H1 (cell line): ENCODE results near the gene MCCD1. TPM values are rescaled to one million over a fixed set of nuclear protein-coding genes. Genes with fewer than 3 reads are reported as not detected.

Experiments
- CTCF ChIA-PET: fragments of 300-600 bp; sonication (Branson Sonifier 250); formaldehyde crosslinking; loops from one replicate; lab custom pipeline; 2021; ENCODE audit not compliant: partially characterized antibody; lab: Charles Lee
- POLR2A ChIA-PET: fragments of 300-600 bp; sonication (Branson Sonifier 250); formaldehyde crosslinking; loops from one replicate; lab custom pipeline; 2021; ENCODE audit warnings: inconsistent platforms; ENCODE audit not compliant: partially characterized antibody; lab: Charles Lee
- DNase-seq, 2 experiments: peaks; one replicate each; pipeline versions ENCODE4 v3.0.0 to v3.0.0-alpha.2; 2010 to 2022; ENCODE audit warnings: low spot score in 2 of 2, low read depth in 1 of 2, mixed read lengths in 1 of 2
- FAIRE-seq: peaks from 2 replicates; lab custom pipeline; 2011; peaks lifted over from hg19 to GRCh38; lab: Jason Lieb, UNC
- H2AFZ ChIP-seq: 2 replicates; pipeline ENCODE4 v1.8.1; 2012; ENCODE audit warnings: low read length, inconsistent platforms
- H2AK5ac ChIP-seq: 2 replicates; pipeline ENCODE4 v1.6.1; 2013; ENCODE audit warnings: low read depth, low read length
- H2BK120ac ChIP-seq: replicated peaks from 2 replicates; pipeline ENCODE3; 2013; ENCODE audit warnings: low read depth, low read length, inconsistent platforms
- H2BK12ac ChIP-seq: 2 replicates; pipeline ENCODE4 v1.6.1; 2013; ENCODE audit warnings: low read depth, low read length
- H2BK15ac ChIP-seq: 2 replicates; pipeline ENCODE4 v1.6.1; 2013; ENCODE audit warnings: low read length
- H2BK20ac ChIP-seq: 2 replicates; pipeline ENCODE4 v1.6.1; 2013; ENCODE audit warnings: low read length
- H2BK5ac ChIP-seq: 2 replicates; pipeline ENCODE4 v1.6.1; 2013; ENCODE audit warnings: low read depth, low read length
- H3K14ac ChIP-seq: 2 replicates; pipeline ENCODE4 v1.6.1; 2013; ENCODE audit warnings: inconsistent platforms; ENCODE audit not compliant: insufficient read length
- H3K18ac ChIP-seq: 2 replicates; pipeline ENCODE4 v1.6.1; 2013; ENCODE audit warnings: low read length; ENCODE audit errors: extremely low read depth
- H3K23ac ChIP-seq: 2 replicates; pipeline ENCODE4 v1.6.1; 2013; ENCODE audit warnings: inconsistent platforms; ENCODE audit not compliant: insufficient read length
- H3K23me2 ChIP-seq: 2 replicates; pipeline ENCODE4 v1.6.1; 2013; ENCODE audit warnings: low read depth, low read length
- H3K27ac ChIP-seq: 2 replicates; pipeline ENCODE4 v1.6.1; 2011; ENCODE audit warnings: low read depth, low read length, inconsistent platforms
- H3K27me3 ChIP-seq, 4 experiments: replicated peaks in 1 of 4; 1 replicate in 1 of 4; 2 replicates in 3 of 4; pipeline versions ENCODE4 v1.6.1 to v1.8.1; 2011 to 2013; ENCODE audit warnings: low read length in 3 of 4, mild to moderate bottlenecking in 3 of 4, inconsistent platforms in 2 of 4, mixed read lengths in 2 of 4, moderate library complexity in 1 of 4; ENCODE audit not compliant: control insufficient read depth in 3 of 4, insufficient read depth in 3 of 4; ENCODE audit errors: extremely low read depth in 1 of 4
- H3K36me3 ChIP-seq, 4 experiments: 2 replicates each; pipeline versions ENCODE4 v1.6.1 to v1.8.1; 2011 to 2013; ENCODE audit warnings: mild to moderate bottlenecking in 4 of 4, low read length in 3 of 4, moderate library complexity in 2 of 4, control low read depth in 1 of 4, inconsistent platforms in 1 of 4; ENCODE audit not compliant: insufficient read depth in 4 of 4, control insufficient read depth in 2 of 4
- H3K4ac ChIP-seq: replicated peaks from 2 replicates; pipeline ENCODE3; 2013; ENCODE audit warnings: low read length, low read depth, mixed read lengths, inconsistent platforms; ENCODE audit not compliant: insufficient read length
- H3K4me1 ChIP-seq, 4 experiments: replicated peaks in 1 of 4; 1 replicate in 1 of 4; 2 replicates in 3 of 4; pipeline versions ENCODE4 v1.6.1 to v1.8.1; 2011 to 2013; ENCODE audit warnings: low read length in 3 of 4, inconsistent platforms in 2 of 4, mixed read lengths in 1 of 4; ENCODE audit not compliant: insufficient read depth in 4 of 4, control insufficient read depth in 3 of 4
- H3K4me2 ChIP-seq, 2 experiments: 2 replicates each; pipeline versions ENCODE4 v1.6.1 to v1.8.1; 2011 to 2013; ENCODE audit warnings: low read depth in 2 of 2, low read length in 2 of 2, control low read depth in 1 of 2, inconsistent platforms in 1 of 2, mild to moderate bottlenecking in 1 of 2; ENCODE audit not compliant: insufficient read depth in 1 of 2
- H3K4me3 ChIP-seq, 4 experiments: fragments of 200-600, 300-600 bp in 1 of 4; sonication (generic), shearing (Covaris generic), sonication (Bioruptor Twin) in 1 of 4; 2 replicates each; pipeline versions ENCODE4 v1.5.1 to v1.8.1; 2011 to 2016; ENCODE audit warnings: low read length in 4 of 4, low read depth in 3 of 4, control low read depth in 2 of 4, inconsistent platforms in 2 of 4, mild to moderate bottlenecking in 2 of 4, mixed read lengths in 1 of 4, moderate library complexity in 1 of 4; ENCODE audit not compliant: insufficient read depth in 2 of 4; ENCODE audit errors: extremely low read depth in 1 of 4
- H3K56ac ChIP-seq: replicated peaks from 2 replicates; pipeline ENCODE3; 2013; ENCODE audit warnings: low read depth, mild to moderate bottlenecking, mixed read lengths, low read length, inconsistent platforms; ENCODE audit not compliant: insufficient read length
- H3K79me1 ChIP-seq: 2 replicates; pipeline ENCODE4 v1.6.1; 2013; ENCODE audit warnings: low read depth, low read length, control low read depth
- H3K79me2 ChIP-seq, 2 experiments: 2 replicates each; pipeline versions ENCODE4 v1.6.1 to v1.8.1; 2012 to 2013; ENCODE audit warnings: low read length in 2 of 2, mild to moderate bottlenecking in 2 of 2, inconsistent platforms in 1 of 2; ENCODE audit not compliant: insufficient read depth in 2 of 2, control insufficient read depth in 1 of 2
- H3K9ac ChIP-seq, 4 experiments: replicated peaks in 1 of 4; 1 replicate in 1 of 4; 2 replicates in 3 of 4; pipeline versions ENCODE4 v1.6.1 to v1.8.1; 2011 to 2013; ENCODE audit warnings: low read depth in 3 of 4, low read length in 3 of 4, control low read depth in 2 of 4, mild to moderate bottlenecking in 2 of 4, moderate library complexity in 2 of 4, inconsistent platforms in 1 of 4; ENCODE audit errors: extremely low read depth in 1 of 4
- H3K9me3 ChIP-seq, 2 experiments: 2 replicates each; pipeline versions ENCODE4 v1.6.1 to v1.8.1; 2012 to 2013; ENCODE audit warnings: mild to moderate bottlenecking in 2 of 2, moderate library complexity in 2 of 2, control low read depth in 1 of 2, inconsistent platforms in 1 of 2, low read depth in 1 of 2, low read length in 1 of 2, mixed read lengths in 1 of 2; ENCODE audit not compliant: insufficient read depth in 2 of 2
- H4K20me1 ChIP-seq, 2 experiments: replicated peaks in 1 of 2; 2 replicates each; pipeline versions ENCODE3 to v1.8.1; 2011 to 2013; ENCODE audit warnings: inconsistent platforms in 2 of 2, low read length in 2 of 2, mild to moderate bottlenecking in 1 of 2; ENCODE audit not compliant: insufficient read depth in 2 of 2, control insufficient read depth in 1 of 2
- H4K5ac ChIP-seq: 2 replicates; pipeline ENCODE4 v1.6.1; 2013; ENCODE audit warnings: low read length, low read depth, mixed read lengths, inconsistent platforms; ENCODE audit not compliant: insufficient read length
- H4K8ac ChIP-seq: 2 replicates; pipeline ENCODE4 v1.8.0; 2013; ENCODE audit warnings: mild to moderate bottlenecking, moderate library complexity, low read length, inconsistent platforms; ENCODE audit not compliant: insufficient read depth; ENCODE audit errors: extremely low read depth
- H4K91ac ChIP-seq: replicated peaks from 2 replicates; pipeline ENCODE3; 2013; ENCODE audit warnings: low read length, mixed read lengths, inconsistent platforms; ENCODE audit not compliant: insufficient read length
- CHD2 ChIP-seq: IDR thresholded peaks from 2 replicates; pipeline ENCODE4 v1.6.1; 2012; ENCODE audit warnings: low read length, improper control_type of control experiment
- EZH2 ChIP-seq: fragments of 200-600 bp; sonication (generic); IDR thresholded peaks from 2 replicates; pipeline ENCODE4 v1.7.1; 2012; ENCODE audit warnings: low read depth, mild to moderate bottlenecking, moderate library complexity, low read length, inconsistent platforms; ENCODE audit not compliant: severe bottlenecking
- GABPA ChIP-seq: IDR thresholded peaks from 2 replicates; pipeline ENCODE4 v1.6.1; 2011; ENCODE audit warnings: mild to moderate bottlenecking, low read length, moderate library complexity, borderline replicate concordance; ENCODE audit not compliant: insufficient read depth
- JUN ChIP-seq: IDR thresholded peaks from 2 replicates; pipeline ENCODE4 v1.6.1; 2011; ENCODE audit warnings: low read depth, mild to moderate bottlenecking, improper control_type of control experiment, low read length
- RAD21 ChIP-seq, 2 experiments: IDR thresholded peaks in 1 of 2; conservative IDR thresholded peaks in 1 of 2; 2 replicates each; pipeline ENCODE4 v1.6.1; 2011; ENCODE audit warnings: low read depth in 2 of 2, low read length in 2 of 2, improper control_type of control experiment in 1 of 2, inconsistent platforms in 1 of 2, mild to moderate bottlenecking in 1 of 2, moderate library complexity in 1 of 2
- RBBP5 ChIP-seq: IDR thresholded peaks from 2 replicates; pipeline ENCODE4 v1.7.1; 2012; ENCODE audit warnings: low read depth, mild to moderate bottlenecking, inconsistent platforms, low read length, moderate library complexity, borderline replicate concordance
- SP2 ChIP-seq: IDR thresholded peaks from 2 replicates; pipeline ENCODE4 v1.6.1; 2012; ENCODE audit warnings: mild to moderate bottlenecking, low read length, inconsistent platforms
- WGBS, 2 experiments: shearing (Covaris generic) in 1 of 2; methylation state at CpG; one replicate each; pipeline versions ENCODE4 v1.1.6 to v1.1.7; 2013 to 2015; ENCODE audit warnings: low lambda C conversion rate in 2 of 2, mixed read lengths in 2 of 2, inconsistent platforms in 1 of 2, low coverage in 1 of 2, missing lambda C conversion rate in 1 of 2; ENCODE audit not compliant: insufficient replicate concordance in 2 of 2, insufficient coverage in 1 of 2, insufficient read length in 1 of 2; ENCODE audit errors: extremely low coverage in 1 of 2, missing lambda C conversion rate in 1 of 2; 5-methylcytosine and 5-hydroxymethylcytosine counted together
- polyA plus RNA-seq, 7 experiments: library from polyadenylated mRNA; depleted of rRNA in 3 of 7; stranded (reverse) in 5 of 7; unstranded in 2 of 7; fragments of >200 nt in 5 of 7; fragments of 200-250 nt in 2 of 7; gene quantifications; 1 replicate in 5 of 7; 2 replicates in 1 of 7; 4 replicates in 1 of 7; pipeline versions ENCODE4 v1.2.1 to v1.2.3, GENCODE V29; 2011 to 2013; ENCODE audit warnings: missing spikeins in 2 of 7, mixed read lengths in 2 of 7
- total RNA-seq: library from RNA; stranded (reverse); fragmentation: NEBNext Ultra II Directional; extraction: Animal tissue kit (Norgen Biotek cat#: 25700); gene quantifications from 2 replicates; pipeline ENCODE4 v1.2.1, GENCODE V29; 2021
- TF ChIP-seq, protein P1 (sequence below): IDR thresholded peaks from 2 replicates; pipeline ENCODE4 v1.6.1; 2012; ENCODE audit warnings: low read length, inconsistent platforms

Gene MCCD1
- total and polyA plus RNA-seq, 2 of the 8 experiments (the other 6 are each of a cell fraction or from before 2014, with no cell fraction given), result not detected

DNA sequence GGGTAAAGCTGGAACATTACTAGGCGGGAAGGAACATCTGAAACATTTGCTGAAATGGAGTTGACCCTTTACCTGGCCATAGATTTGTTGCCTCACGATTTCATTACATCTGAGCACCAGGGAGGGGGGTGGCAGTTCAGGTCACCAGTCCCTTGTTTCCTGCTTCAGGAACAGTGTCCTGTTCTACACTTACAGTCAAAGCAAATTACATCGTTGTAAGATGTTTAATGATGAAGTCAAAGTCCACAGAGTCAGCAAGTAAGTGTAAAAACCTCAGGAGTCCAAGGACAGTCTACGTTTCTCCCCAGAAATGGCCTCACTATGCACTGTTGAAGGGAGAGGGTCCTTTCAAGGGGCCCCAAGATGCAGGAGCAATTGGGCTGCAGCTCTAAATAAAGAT, 39.7 kb upstream of the MCCD1 start:
- H3K9me3 ChIP-seq, result no peaks in the 10 kb centered on the region
- FAIRE-seq, result no peak
- no peak overlapping the region for H2BK20ac ChIP-seq
- H4K91ac ChIP-seq, result no peak overlapping the region
- ChIA-PET CTCF (interaction anchor here (0.7 to 1.7 kb wide), 4 partner anchors 86 to 112 kb away, joined by 3 to 7 read pairs (median 4); partner anchors contain the start of gene MICA), POLR2A (interaction anchor here (0.6 to 2.1 kb wide), 4 partner anchors 26 to 95 kb away, joined by 3 to 6 read pairs (median 4); no protein-coding TSS in a partner anchor)
- H4K8ac ChIP-seq, result no peak overlapping the region
- H2BK12ac ChIP-seq, result no peak overlapping the region
- no peaks in the 10 kb centered on the region for H3K79me2 ChIP-seq
- H2BK5ac ChIP-seq, result no peak overlapping the region
- no peak overlapping the region for H3K56ac ChIP-seq
- no peak overlapping the region for H3K27ac ChIP-seq
- no peaks in the 10 kb centered on the region for H4K20me1 ChIP-seq
- no peaks in the 10 kb centered on the region; the same call in 1 of the 2 replicates for H3K23me2 ChIP-seq
- H3K18ac ChIP-seq, result no peak overlapping the region
- H2AFZ ChIP-seq, result no peak overlapping the region
- TF ChIP-seq GABPA (no peak), RBBP5 (no peak), RAD21 (IDR thresholded peaks at IDR 0.05 in 1 of 2, conservative IDR thresholded peaks at IDR 0.05 in 1 of 2; ENCODE audit: low read depth in 2 of 2, low read length in 2 of 2) (no peak), CHD2 (no peak), SP2 (no peak), EZH2 (no peak), JUN (no peak)
- TF ChIP-seq, protein P1, sequence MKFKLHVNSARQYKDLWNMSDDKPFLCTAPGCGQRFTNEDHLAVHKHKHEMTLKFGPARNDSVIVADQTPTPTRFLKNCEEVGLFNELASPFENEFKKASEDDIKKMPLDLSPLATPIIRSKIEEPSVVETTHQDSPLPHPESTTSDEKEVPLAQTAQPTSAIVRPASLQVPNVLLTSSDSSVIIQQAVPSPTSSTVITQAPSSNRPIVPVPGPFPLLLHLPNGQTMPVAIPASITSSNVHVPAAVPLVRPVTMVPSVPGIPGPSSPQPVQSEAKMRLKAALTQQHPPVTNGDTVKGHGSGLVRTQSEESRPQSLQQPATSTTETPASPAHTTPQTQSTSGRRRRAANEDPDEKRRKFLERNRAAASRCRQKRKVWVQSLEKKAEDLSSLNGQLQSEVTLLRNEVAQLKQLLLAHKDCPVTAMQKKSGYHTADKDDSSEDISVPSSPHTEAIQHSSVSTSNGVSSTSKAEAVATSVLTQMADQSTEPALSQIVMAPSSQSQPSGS, result no peak
- no peaks in the 10 kb centered on the region for H3K27me3 ChIP-seq
- H3K9ac ChIP-seq, result no peak overlapping the region
- WGBS, 2 experiments, result 70% methylated on average over 3 of the region's 4 CpGs; no CpG with 5 or more reads in 1 of the 2 experiments
- no peak overlapping the region for H2BK120ac ChIP-seq
- no peak overlapping the region for H2BK15ac ChIP-seq
- no peaks in the 10 kb centered on the region for H3K36me3 ChIP-seq
- H3K23ac ChIP-seq, result no peak overlapping the region
- peaks cover 0 to 4% (median 0%) of the 10 kb centered on the region in 4 experiments; a peak in 1 of 7 replicates for H3K4me1 ChIP-seq
- no peak overlapping the region for H4K5ac ChIP-seq
- H3K4me2 ChIP-seq, result no peak overlapping the region
- no peak overlapping the region; the same call in 1 of the 2 replicates for H2AK5ac ChIP-seq
- no peak overlapping the region for H3K4ac ChIP-seq
- no peak for DNase-seq
- no peak overlapping the region for H3K14ac ChIP-seq
- no peak overlapping the region for H3K4me3 ChIP-seq
- H3K79me1 ChIP-seq, result no peaks in the 10 kb centered on the region
